Kidney glomerular epithelial cell (primary cell): ENCODE data around the gene RAET1G.
A peak's percentile ranks its signal among the peaks of the same experiment; 100 is the strongest.
"Not testable (repeated sequence)": the region's sequence is repeated elsewhere in the genome, so short reads cannot be mapped to it uniquely, and the experiment has no call there.

Experiments
- DNase-seq: peaks from one replicate; lab custom pipeline; 2025; lab: John Stamatoyannopoulos, UW

The RAET1G gene

DNA sequence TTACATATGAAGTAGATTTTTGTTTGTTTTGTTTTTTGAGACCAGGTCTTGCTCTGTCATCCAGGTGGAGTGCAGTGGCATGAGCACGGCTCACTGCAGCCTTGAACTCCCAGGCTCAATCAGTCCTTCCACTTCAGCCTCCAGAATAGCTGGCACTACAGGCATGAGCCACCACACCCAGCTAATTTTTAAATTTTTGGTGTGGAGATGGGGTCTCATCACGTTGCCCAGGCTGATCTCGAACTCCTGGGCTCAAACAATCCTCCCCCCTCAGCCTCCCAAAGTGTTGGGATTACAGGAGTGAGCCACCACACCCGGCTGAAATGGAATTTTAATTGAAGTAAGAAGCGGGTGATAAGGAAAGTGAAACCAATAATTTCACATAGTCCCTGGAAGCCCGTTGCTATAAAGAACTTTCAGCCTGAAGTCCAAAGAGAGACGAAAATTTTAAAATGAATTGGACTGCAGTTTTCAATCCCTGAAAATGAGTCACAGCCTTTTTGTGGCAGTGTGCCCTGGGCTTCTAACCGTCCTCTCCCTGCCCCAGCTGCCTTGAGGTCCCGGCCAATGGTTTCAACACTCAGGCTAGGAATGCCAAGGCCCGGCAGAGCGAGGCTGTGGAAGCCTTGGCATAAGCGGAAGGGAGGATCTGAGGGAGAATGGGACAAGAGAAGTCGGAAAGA is 25.8 kb downstream of the RAET1G start:
- no peak for DNase-seq

GRCh38 chr6:149896491-149896890 is 26.4 kb downstream of the RAET1G start:
- no peak for DNase-seq

DNA sequence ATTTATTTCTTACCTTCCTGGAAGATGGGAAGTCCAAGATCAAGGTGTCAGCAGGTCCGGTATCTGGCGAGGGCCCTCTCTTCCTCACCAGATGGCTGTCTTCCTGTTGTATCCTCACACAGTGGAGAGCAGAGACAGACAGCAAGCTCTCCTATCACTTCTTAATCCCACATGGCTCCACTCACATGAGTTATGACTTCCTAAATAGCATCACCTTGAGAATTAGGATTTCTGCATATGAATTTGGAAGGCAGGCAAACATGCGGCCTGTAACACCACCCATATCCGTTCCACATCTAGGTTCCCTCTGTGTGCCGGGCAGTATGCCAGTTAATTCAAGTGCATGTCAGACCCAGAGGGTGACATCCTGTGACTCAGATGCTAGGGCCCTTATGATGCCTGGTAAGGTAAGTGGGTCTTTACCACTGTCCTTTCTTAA is 27.1 kb downstream of the RAET1G start:
- DNase-seq, result no peak

DNA sequence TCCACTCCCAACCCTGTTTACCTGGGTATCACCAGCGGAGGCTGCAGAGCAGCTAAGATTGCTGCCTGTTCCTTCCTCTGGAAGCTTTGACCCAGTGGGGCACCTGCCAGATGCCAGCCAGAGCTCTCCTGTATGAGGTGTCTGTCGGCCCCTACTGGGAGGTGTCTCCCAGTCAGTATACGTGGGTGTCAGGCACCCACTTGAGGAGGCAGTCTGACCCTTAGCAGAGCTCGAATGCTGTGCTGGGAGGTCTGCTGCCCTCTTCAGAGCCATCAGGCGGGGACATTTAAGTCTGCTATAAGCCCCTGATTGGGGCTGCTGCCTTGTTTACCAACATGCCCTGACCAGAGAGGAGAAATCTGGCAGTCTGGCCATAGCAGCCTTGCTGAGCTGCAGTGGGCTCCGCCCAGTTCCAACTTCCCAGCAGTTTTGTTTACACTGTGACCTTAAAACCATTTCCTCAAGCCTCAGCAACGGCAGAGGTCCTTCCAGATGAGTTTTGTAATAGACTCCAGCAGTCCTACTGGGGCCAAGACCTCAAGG is 27.8 kb downstream of the RAET1G start:
- no peak for DNase-seq

- not testable (repeated sequence) for DNase-seq
Observed at GRCh38 chr6:149891864-149892263, 31.1 kb downstream of the RAET1G start.

GRCh38 chr6:149891259-149891658 is 31.7 kb downstream of the RAET1G start:
- DNase-seq, result no peak

GRCh38 chr6:149890629-149891045 is 32.3 kb downstream of the RAET1G start:
- no peak for DNase-seq

DNA sequence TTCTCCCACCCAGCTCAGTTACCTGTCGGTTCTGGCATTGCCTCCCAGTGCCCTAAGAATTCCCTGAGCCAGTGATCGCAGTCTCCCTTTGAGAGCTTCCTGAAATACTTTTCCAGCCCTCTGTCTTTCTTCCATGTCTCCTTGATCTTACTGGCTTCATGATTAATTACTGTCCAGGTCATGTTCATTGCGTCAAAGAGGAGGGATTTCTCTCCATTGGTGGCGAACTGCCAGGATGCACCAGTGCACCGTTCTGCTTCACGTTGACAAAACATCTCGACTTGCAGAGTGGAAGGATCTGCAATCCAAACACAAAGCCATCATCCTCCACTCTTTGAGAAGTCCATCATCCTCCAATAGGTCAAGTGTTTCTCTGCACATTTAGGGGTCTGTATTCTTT is 33.6 kb downstream of the RAET1G start:
- peak; percentile 45 for DNase-seq

- no peak for DNase-seq
Observed at GRCh38 chr6:149888659-149889058, 34.3 kb downstream of the RAET1G start.

- DNase-seq, result no peak
Observed at GRCh38 chr6:149888093-149888492, 34.8 kb downstream of the RAET1G start.

- no peak for DNase-seq
Observed at GRCh38 chr6:149887343-149887742, 35.6 kb downstream of the RAET1G start.

GRCh38 chr6:149885888-149886287 is 37.0 kb downstream of the RAET1G start:
- DNase-seq, result no peak

GRCh38 chr6:149884617-149885016 is 38.3 kb downstream of the RAET1G start:
- DNase-seq, result no peak

GRCh38 chr6:149884215-149884614 is 38.7 kb downstream of the RAET1G start:
- DNase-seq, result no peak

- DNase-seq, result no peak
Observed at GRCh38 chr6:149881860-149882259, 41.1 kb downstream of the RAET1G start.

DNA sequence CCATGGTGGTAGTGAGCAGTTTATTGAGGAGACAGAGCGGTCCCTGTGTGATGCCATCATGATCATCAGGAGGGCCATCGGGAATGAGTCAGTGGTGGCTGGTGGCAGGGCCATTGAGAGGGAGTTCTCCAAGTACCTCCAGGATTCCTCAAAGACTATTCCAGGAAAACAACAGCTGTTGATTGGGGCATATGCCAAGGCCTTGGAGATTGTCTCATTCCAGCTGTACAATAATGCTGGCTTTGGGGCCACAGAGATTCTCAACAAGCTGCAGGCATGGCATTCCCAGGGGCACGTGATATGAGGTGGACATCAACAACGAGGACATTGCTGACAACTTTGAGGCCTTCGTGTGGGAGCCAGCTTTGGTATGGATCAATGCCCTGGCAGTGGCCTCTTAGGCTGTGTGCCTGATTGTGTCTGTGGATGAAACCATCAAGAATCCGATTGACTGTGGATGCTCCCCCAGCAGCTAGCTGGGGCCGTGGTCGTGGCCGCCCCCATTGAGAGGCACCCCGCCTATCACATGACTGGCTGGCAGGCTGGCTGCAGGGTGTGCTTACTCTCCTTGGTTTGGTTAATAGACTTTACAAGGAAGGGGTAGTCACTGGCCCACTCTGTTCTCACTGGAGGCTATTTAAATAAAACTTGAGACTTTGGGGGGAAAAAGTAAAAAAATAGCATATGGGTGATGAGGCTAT is 41.7 kb downstream of the RAET1G start:
- DNase-seq, result no peak

DNA sequence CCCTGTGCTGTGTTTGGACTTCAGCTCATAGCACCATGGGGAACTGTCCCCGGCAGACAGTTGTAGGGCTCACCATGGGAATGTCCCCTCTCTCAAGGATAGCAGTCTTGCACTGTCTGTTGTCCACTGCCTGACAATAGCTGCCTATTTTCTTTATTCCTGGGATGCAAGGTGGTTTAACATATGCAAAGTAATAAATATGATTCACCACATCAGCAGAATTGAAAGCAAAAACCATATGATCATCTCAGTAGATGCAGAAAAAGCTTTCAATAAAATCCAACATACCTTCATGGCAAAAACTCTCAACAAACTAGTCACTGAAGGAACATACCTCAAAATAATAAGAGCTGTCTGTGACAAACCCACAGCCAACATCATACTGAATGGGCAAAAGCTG is 45.3 kb downstream of the RAET1G start:
- DNase-seq, result no peak

DNA sequence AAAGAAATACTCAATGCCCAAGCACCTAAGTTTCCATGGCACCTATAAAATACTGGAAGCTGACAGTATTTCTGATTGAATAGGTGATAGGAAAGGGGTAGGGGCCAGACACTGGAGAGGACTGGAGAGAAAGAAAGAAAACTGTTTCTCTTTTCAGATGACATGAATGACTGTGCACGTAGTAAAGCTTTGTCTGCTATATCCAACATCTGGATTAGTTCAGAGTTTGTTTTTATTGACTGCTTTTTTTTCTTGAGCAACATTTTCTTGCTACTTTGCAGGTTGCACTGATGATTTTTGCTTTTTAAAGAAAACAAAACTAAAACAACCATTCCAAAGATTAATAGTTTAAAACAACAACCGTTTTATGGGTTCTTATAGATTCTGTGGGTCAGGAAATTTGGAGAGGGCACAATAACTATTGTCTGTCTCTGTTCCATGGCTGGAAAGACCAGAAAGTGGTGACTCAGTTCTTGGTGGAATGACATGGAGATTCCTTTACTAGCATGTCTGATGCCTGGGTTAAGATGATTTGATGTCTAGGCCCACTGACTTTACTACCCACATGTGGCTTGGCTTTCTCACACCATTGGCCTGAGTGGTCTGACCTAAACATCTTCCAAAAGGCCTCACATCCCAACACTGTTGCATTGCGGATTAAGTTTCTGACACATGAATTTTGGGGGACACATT is 46.5 kb downstream of the RAET1G start:
- no peak for DNase-seq

DNA sequence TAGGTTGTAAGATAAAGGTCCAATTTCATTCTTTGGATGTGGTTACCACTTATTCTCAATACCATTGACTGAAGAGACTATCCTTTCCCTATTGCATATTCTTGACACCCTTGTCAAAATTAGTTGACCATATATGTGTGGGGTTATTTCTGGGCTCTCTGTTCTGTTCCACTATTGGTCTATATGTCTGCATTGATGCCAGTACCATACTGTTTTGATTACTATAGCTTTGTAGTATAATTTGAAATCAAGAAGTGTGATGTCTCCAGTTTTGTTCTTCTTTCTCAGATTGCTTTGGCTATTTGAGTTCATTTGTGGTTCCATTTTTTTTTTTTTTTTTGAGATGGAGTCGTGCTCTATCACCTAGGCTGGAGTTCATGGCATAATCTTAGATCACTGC is 50.7 kb downstream of the RAET1G start:
- no peak for DNase-seq

DNA sequence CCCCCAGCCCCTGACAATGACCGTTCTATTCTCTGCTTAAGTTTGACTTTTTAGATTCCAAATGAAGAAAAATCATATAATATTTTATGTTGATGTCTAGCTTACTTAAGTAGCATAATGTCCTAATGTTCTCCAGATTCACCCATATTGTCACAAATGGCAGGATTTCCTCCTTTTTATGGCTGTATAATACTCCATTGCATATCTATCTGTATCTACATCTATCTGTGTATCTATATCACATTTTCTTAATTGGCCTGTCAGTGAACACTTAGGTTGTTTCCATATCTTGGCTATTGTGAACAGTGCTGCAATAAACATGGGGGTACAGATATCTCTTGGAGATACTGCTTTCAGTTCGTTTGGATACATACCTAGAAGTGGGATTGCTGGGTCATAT is 51.7 kb downstream of the RAET1G start:
- DNase-seq, result no peak

DNA sequence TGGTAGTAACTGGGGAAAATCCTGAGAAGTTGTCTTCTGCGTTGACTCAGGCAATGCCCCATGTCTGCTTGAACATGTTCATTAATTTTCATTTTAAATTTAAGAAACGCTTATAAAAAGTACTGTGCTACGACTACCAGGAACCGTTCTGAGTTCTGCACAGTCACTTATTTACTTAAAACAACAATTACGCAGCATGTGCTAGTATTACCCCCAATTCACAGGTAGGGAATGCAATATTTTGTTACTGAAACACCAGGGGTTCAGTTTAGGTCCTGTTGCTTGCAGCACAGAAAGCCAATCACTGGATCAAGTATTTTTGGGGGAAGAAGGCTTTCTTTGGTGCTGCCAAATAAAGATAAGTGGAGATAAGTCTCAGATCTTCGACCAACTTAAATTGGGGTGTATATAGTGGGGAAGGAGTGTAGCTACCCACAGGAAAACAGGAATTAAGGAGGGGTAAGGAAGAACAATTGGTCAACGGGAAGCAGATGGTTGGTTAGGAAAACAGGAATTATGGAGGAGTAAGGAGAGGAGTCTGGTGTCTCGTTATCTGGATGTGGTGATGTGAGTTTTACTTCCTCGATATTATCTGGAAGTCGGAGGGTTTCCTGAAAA is 53.5 kb downstream of the RAET1G start:
- no peak for DNase-seq

GRCh38 chr6:149867876-149868640 is 54.9 kb downstream of the RAET1G start:
- DNase-seq, result no peak
